ENCODE results near the gene GAMT. TPM values are rescaled to one million over a fixed set of nuclear protein-coding genes. Genes with fewer than 3 reads are reported as not detected.

Gene GAMT
- total and polyA plus RNA-seq, 2 of the 13 experiments (the other 11 are each of a cell fraction or from before 2014, with no cell fraction given): 115 to 124 TPM

DNA sequence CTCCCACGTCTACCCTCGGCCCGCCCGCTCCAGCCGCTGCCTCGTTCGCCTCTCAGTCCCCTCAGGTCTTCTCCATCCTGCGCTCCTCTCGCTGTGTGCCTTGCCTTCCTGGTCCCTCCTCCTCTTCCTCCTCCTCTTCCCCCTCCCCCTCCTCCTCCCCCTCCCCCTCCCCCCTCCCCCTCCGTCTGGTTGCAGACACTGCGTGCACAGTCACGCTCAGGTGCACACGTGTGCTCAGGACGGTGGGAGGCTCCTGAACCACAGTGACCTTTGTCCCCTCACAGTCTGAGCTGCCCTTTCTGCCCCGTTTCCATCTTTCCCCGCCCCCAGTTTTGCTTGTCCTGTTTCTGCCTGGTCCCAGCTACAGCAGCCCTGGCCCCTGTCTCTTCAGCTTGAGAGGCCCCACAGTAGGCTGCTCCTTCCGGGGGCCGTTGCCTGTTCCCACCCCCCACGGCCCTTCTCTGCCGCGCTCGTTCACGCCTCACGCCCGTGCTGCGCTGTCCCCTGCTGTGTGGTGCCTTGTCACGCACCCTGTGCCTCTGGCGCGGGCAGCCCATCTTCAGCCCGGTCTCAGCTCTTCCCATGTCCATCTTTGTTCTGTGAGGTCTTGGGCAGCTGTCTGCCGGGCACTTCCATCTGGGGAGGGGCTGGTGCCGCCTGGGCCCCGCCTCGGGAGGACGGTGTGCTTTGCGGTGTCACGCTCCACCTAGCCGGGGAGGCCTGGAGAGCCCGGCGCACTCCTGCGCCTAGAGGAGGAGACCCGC, 23.0 kb upstream of the GAMT start (continued):
- TF ChIP-seq, protein P1, sequence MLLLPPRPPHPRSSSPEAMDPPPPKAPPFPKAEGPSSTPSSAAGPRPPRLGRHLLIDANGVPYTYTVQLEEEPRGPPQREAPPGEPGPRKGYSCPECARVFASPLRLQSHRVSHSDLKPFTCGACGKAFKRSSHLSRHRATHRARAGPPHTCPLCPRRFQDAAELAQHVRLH (CRISPR knock-in tag; IDR thresholded peaks at IDR 0.05; ENCODE audit: borderline replicate concordance, low read depth): peak; percentile 89
- TF ChIP-seq ZKSCAN5 (CRISPR knock-in tag; IDR thresholded peaks at IDR 0.05) (no peak), EP300 (IDR thresholded peaks at IDR 0.05; ENCODE audit: low read depth in 2 of 2, low read length in 2 of 2) (peak in 1 of 2 experiments; percentile 58; a peak in 2 of 4 replicates), EP300 (CRISPR knock-in tag; IDR thresholded peaks at IDR 0.05; ENCODE audit: borderline replicate concordance) (peak; percentile 61; the same call in 1 of the 2 replicates), FIP1L1 (IDR thresholded peaks at IDR 0.05; ENCODE audit: borderline replicate concordance, insufficient read depth, low read depth, low read length) (0 out of 2 replicates have a peak, but pooled peaks have one; percentile 20), TGIF2 (CRISPR knock-in tag; IDR thresholded peaks at IDR 0.05) (no peak; the same call in 1 of the 2 replicates), ZNF709 (CRISPR knock-in tag; IDR thresholded peaks at IDR 0.05) (no peak), KLF13 (CRISPR knock-in tag; IDR thresholded peaks at IDR 0.05) (no peak), ZNF343 (CRISPR knock-in tag; IDR thresholded peaks at IDR 0.05) (0 out of 2 replicates have a peak, but pooled peaks have one; percentile 46), ZNF747 (CRISPR knock-in tag; IDR thresholded peaks at IDR 0.05; ENCODE audit: borderline replicate concordance) (peak; percentile 54; the same call in 1 of the 2 replicates), KLF12 (CRISPR knock-in tag; IDR thresholded peaks at IDR 0.05; ENCODE audit: borderline replicate concordance) (no peak), SOX6 (IDR thresholded peaks at IDR 0.05) (no peak), SOX6 (CRISPR knock-in tag; IDR thresholded peaks at IDR 0.05) (peak; percentile 66), ZNF484 (CRISPR knock-in tag; IDR thresholded peaks at IDR 0.05; ENCODE audit: borderline replicate concordance, low read depth) (no peak), ZNF350 (CRISPR knock-in tag; IDR thresholded peaks at IDR 0.05; ENCODE audit: borderline replicate concordance, low read depth) (no peak), ATF7-NPFF (CRISPR knock-in tag; IDR thresholded peaks at IDR 0.05; ENCODE audit: low read depth) (peak; percentile 68), HDAC2 (CRISPR knock-in tag; IDR thresholded peaks at IDR 0.05) (peak; percentile 58), ZNF570 (CRISPR knock-in tag; IDR thresholded peaks at IDR 0.05; ENCODE audit: borderline replicate concordance) (no peak), KMT2B (CRISPR knock-in tag; IDR thresholded peaks at IDR 0.05) (no peak), NRL (CRISPR knock-in tag; IDR thresholded peaks at IDR 0.05; ENCODE audit: borderline replicate concordance) (peak; percentile 82), ZNF496 (CRISPR knock-in tag; IDR thresholded peaks at IDR 0.05; ENCODE audit: insufficient replicate concordance) (no peak), ZNF772 (CRISPR knock-in tag; IDR thresholded peaks at IDR 0.05) (peak; percentile 81; the same call in 1 of the 2 replicates)
- TF ChIP-seq, protein P2, sequence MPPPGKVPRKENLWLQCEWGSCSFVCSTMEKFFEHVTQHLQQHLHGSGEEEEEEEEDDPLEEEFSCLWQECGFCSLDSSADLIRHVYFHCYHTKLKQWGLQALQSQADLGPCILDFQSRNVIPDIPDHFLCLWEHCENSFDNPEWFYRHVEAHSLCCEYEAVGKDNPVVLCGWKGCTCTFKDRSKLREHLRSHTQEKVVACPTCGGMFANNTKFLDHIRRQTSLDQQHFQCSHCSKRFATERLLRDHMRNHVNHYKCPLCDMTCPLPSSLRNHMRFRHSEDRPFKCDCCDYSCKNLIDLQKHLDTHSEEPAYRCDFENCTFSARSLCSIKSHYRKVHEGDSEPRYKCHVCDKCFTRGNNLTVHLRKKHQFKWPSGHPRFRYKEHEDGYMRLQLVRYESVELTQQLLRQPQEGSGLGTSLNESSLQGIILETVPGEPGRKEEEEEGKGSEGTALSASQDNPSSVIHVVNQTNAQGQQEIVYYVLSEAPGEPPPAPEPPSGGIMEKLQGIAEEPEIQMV (CRISPR knock-in tag; IDR thresholded peaks at IDR 0.05; ENCODE audit: low read depth): 0 out of 2 replicates have a peak, but pooled peaks have one; percentile 34
- TF ChIP-seq, protein P3, sequence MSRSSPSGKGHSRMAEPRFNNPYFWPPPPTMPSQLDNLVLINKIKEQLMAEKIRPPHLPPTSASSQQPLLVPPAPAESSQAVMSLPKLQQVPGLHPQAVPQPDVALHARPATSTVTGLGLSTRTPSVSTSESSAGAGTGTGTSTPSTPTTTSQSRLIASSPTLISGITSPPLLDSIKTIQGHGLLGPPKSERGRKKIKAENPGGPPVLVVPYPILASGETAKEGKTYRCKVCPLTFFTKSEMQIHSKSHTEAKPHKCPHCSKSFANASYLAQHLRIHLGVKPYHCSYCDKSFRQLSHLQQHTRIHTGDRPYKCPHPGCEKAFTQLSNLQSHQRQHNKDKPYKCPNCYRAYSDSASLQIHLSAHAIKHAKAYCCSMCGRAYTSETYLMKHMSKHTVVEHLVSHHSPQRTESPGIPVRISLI (CRISPR knock-in tag; IDR thresholded peaks at IDR 0.05; ENCODE audit: borderline replicate concordance): peak; percentile 40
- TF ChIP-seq, protein P4, sequence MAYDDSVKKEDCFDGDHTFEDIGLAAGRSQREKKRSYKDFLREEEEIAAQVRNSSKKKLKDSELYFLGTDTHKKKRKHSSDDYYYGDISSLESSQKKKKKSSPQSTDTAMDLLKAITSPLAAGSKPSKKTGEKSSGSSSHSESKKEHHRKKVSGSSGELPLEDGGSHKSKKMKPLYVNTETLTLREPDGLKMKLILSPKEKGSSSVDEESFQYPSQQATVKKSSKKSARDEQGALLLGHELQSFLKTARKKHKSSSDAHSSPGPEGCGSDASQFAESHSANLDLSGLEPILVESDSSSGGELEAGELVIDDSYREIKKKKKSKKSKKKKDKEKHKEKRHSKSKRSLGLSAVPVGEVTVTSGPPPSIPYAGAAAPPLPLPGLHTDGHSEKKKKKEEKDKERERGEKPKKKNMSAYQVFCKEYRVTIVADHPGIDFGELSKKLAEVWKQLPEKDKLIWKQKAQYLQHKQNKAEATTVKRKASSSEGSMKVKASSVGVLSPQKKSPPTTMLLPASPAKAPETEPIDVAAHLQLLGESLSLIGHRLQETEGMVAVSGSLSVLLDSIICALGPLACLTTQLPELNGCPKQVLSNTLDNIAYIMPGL (CRISPR knock-in tag; IDR thresholded peaks at IDR 0.05; ENCODE audit: borderline replicate concordance in 1 of 2, low read depth in 1 of 2): 0 out of 4 replicates have a peak, but pooled peaks of 1 of the 2 experiments have one; percentile 28

All from HepG2 (cell line).